Gastrocnemius medialis (tissue), 4 donors: ENCODE data around the gene SOWAHA.

Experiments used
- CTCF ChIP-seq, 5 experiments: fragments of 450-650 bp in 3 of 5; fragments of 200-600 bp in 2 of 5; sonication (generic) in 2 of 5; IDR thresholded peaks in 4 of 5; conservative IDR thresholded peaks in 1 of 5; 1 replicate in 4 of 5; 2 replicates in 1 of 5; pipeline ENCODE4 v1.5.1; 2016 to 2019; ENCODE audit warnings: antibody characterized with exemption in 5 of 5, mild to moderate bottlenecking in 3 of 5, moderate library complexity in 3 of 5
- POLR2A ChIP-seq, 2 donors: fragments of 450-650 bp; IDR thresholded peaks; one replicate each; pipeline ENCODE4 v1.6.1; 2017; ENCODE audit warnings: antibody characterized with exemption in 2 of 2, mild to moderate bottlenecking in 2 of 2, moderate library complexity in 2 of 2

GRCh38 chr5:132822650-132823480 is 9.8 kb downstream of the SOWAHA start:
- TF ChIP-seq CTCF (IDR thresholded peaks at IDR 0.05 in 4 of 5, conservative IDR thresholded peaks at IDR 0.05 in 1 of 5) (no peak), POLR2A (IDR thresholded peaks at IDR 0.05) (no peak)
